ENCODE results near the gene DSCAM.
"Not testable (repeated sequence)": the region's sequence is repeated elsewhere in the genome, so short reads cannot be mapped to it uniquely, and the experiment has no call there.

The DSCAM gene, protein sequence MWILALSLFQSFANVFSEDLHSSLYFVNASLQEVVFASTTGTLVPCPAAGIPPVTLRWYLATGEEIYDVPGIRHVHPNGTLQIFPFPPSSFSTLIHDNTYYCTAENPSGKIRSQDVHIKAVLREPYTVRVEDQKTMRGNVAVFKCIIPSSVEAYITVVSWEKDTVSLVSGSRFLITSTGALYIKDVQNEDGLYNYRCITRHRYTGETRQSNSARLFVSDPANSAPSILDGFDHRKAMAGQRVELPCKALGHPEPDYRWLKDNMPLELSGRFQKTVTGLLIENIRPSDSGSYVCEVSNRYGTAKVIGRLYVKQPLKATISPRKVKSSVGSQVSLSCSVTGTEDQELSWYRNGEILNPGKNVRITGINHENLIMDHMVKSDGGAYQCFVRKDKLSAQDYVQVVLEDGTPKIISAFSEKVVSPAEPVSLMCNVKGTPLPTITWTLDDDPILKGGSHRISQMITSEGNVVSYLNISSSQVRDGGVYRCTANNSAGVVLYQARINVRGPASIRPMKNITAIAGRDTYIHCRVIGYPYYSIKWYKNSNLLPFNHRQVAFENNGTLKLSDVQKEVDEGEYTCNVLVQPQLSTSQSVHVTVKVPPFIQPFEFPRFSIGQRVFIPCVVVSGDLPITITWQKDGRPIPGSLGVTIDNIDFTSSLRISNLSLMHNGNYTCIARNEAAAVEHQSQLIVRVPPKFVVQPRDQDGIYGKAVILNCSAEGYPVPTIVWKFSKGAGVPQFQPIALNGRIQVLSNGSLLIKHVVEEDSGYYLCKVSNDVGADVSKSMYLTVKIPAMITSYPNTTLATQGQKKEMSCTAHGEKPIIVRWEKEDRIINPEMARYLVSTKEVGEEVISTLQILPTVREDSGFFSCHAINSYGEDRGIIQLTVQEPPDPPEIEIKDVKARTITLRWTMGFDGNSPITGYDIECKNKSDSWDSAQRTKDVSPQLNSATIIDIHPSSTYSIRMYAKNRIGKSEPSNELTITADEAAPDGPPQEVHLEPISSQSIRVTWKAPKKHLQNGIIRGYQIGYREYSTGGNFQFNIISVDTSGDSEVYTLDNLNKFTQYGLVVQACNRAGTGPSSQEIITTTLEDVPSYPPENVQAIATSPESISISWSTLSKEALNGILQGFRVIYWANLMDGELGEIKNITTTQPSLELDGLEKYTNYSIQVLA (N-terminal part only)

DNA sequence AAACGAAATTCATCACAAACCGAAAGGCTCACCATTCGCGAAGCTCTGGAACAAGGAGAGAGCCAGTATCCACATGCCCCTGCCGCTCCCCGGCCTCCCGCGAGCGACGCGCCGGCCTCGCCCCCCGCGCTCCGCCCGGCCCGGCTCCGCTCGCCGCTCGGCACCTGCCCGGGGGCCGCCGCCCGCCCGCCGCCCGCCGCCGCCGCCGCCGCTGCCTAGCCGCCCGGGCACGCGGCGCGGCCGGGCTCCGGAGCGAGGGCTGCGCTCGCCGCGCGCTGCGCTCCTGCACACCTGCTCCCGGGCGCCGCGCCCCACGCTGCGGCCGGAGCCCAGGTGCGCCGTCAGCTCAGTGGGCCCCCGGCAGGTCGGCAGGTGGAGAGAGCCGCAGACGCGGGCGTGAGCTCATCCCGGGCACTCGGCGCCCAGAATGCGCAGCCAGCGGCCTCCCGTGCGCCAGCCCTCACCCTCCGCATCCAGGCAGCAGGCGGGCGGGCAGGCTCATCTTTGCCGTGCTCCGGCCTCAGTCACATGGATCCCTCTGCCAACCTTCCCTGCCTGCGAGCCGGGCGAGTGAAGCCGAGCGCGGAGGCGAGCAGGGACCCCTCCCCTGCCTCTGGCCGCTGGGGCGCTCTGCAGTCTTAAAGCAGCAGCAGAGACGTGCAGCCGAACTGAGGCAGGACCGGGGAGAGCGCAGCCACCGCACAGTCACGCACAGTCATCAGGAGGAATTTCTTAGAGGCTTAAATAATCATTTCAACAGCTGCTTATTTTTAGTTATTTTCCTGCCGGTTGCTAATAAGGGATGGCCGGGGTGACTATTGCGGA is at the start of gene DSCAM:
TSS of gene DSCAM (minus strand) at position 572 of the 825 bp plus-strand sequence. CDS start at position 75, 497 bp downstream.
- DNase-seq: peak; percentile 71 to 86 (median 86)

DNA sequence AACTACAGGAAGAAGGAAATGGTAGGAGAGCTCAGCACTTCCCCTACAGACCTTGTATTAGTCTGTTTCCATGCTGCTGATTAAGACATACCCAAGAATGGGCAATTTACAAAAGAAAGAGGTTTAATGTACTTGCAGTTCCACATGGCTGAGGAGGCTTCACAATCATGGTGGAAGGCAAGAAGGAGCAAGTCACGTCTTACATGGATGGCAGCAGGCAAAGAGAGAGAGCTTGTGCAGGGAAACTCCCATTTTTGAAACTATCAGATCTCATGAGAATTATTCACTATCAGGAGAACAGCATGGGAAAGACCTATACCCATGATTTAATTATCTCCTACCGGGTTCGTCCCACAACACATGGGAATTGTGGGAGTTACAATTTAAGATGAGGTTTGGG is 48.7 kb upstream of the DSCAM start:
- DNase-seq: not testable (repeated sequence)

DNA sequence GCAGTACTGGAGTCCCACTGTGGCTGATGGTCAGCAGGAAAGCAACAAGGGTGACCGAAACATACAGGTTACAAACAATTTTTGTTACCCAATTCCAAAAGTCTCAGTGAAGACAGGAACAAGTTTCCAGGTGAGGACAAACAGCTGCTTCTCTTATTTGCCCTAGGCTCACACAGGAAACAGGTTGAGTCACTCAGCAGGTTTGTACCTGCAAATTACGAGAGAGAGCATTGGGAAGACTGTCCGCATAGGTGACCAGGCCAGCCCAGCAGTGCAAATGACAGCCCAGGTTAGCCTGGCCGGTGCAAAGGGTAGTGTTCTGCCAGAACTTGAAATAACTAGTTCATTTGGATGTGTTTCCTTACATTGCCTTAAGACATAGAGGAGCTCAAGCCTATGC is 40.0 kb upstream of the DSCAM start:
- peak in 2 of 3 experiments; percentile 21 to 35 for DNase-seq

DNA sequence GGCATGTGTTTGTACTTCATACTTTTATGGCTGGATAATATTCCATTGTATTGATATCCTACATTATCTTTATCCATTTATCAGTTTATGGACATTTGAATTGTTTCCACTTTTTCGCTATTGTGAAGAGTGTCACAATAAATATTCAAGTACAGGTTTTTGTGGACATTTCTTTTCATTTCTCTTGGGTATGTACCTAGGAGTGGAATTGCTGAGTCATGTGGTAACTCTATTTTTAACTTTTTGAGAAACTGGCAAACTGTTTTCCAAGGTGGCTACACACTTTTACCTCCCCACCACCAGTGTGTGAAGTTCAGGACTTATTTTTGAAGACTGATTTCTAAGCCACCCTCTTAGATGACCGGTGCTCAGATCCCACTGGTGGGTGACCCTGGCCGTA is 39.0 kb upstream of the DSCAM start:
- DNase-seq: no peak

DNA sequence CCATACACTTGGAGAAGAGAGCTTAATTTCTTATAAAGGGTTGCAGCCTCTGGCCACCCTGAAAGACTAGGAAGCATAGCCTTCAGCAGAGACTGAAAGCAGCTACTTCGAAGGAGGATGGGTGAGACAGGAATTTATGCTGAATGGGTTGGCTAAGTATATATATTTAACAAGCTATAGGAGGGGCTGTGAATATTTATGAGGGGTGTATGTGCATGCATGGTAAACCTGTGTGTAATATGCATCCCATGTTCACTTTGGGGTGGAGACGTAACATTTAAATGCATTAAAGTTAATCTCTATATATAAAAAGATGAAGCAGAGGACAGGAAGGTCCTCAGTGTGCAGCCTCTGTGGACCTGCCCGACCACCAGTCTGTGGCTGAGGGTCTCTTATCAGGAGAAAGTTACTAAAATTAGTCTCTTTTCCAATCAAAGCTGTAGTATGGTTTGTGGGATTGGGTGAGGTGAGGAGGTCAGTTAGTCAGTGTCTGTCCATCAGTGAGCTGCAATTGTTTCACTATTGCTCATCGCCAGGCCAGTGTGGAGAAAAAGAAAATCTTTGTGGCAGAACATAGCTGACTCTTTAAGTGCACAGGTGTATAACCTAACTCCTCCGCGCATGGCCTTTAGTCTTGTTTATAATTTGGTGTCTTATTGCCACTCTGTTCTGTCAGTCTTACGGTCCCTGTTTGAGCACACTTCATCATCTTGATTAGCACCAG is 35.4 kb upstream of the DSCAM start:
- no peak for DNase-seq

DNA sequence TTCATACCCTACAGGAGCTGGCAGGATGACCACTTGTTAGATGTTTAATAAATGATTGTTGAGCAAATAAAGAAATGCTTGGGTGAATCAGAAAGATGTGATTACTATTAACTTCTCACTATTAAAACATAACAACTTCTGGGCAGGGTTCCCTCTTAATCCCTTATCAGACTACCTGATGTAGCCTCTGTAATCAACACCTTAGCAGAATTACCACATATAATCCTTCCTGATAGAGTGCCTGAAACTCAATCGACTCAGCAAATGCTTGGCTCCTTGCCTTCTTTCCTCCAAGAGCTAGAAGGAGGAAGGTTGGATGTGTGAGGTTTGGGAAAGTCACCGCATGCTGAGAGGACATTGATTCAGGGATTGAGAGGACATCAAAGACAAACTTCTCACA is 34.8 kb upstream of the DSCAM start:
- peak in 1 of 3 experiments; percentile 7 for DNase-seq

DNA sequence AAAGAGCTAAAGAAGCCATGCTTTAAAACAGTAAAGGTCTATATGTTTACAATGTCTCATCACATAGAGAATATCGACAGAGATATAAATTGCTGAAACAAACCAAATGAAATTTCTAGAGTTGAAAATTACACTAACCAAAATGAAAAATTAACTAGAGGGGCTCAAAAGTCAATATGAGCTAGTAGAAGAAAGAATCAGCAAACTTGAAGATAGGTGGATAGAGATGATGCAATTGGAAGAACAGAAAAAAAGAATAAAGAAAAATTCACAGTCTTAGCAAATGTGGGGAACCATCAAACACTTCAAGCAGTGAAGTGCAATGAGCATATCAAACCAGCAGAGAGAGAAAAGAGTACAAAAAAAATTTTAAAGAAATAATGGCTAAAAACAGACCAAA is 24.1 kb upstream of the DSCAM start:
- DNase-seq: no peak

DNA sequence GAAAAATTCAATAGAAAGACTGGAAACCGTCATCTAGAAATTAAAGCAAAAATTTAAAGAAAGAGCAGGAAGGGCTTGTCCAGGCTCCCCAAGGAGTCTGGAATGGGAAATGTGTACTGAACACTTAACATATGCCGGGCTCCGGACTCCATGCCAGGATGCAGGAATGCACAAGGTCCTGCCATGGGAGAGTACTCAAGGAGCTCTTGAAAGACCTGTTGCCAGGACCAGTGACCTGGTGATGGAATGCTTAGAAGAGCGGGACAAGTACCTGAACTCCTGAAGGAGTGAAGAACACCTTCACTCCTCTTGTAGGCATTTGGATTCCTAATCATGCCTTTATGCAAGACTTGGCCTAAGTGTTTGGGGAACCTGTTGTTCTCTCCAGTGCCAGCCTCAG is 16.9 kb upstream of the DSCAM start:
- DNase-seq: no peak

DNA sequence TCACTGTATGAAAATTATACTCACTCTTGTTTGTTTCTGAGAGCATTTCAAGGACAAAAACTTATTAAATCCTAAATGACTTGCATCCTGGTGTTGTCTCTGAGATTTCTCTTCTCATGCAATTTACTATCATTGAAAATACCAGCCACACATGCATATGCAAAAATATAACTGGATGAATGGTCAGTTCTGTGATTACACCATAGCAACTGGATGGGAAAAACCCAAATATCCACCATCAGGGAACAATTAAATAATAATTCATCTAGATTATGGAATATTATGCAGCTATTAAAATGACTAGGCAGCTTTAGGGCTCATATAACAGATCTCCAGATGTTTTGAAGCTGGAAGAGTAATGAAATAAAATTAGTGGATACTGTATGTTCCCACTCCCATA is 11.6 kb upstream of the DSCAM start:
- no peak for DNase-seq

DNA sequence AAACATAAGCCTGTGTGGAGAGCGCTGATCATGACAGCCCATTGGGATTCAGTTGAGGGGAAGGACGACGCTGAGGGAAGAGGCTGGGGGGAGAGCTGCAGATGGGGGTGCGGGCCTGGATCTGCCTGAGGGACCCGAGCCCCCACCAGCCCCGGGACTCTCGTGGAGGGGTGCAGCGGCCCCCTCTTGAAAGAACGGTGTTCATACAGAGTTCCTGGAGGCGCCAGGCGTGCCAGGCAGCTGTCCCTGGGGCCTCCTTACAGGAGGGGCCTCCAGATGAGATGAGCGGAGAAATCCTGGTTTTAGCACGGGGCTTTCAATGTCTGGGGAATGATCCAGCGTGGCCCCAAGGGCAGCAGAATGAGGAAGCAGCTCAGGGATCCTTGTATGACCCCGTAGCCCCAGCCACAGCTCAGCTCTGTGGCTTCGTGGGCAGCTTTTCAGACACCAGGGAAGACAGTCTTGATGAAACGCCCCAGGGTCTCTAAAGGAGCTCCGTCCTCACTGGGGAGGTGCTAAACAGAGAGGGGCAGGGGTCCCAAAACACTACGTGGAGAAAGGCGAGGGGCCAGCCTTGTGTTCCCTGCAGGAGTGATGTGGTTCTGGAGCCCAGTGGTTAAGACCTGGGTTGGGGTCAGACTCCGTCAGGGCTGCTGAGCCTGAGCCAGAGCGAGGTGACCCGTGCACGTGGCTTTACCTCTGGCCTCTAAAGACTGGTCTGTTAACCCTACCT is 7.2 kb upstream of the DSCAM start:
- no peak for DNase-seq

DNA sequence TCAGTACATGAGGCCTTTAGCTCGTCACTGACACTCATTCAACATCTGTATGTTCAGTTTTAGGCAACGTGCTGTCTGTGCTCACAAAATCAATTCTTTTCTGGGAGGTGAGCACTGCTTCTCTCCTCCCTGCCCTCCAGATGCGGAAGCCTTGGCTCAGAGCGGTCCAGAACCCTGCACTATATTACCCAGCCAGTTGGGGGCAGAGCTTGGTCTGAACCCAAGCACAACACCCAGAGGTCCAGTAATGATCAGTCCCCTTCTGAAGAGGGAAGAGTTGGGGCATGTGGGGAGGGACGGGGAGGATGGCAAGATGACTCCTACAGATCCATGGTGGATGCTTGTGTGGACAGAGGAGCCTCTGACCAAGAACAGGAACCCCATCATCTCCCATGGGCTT is 5.6 kb upstream of the DSCAM start:
- DNase-seq: no peak

DNA sequence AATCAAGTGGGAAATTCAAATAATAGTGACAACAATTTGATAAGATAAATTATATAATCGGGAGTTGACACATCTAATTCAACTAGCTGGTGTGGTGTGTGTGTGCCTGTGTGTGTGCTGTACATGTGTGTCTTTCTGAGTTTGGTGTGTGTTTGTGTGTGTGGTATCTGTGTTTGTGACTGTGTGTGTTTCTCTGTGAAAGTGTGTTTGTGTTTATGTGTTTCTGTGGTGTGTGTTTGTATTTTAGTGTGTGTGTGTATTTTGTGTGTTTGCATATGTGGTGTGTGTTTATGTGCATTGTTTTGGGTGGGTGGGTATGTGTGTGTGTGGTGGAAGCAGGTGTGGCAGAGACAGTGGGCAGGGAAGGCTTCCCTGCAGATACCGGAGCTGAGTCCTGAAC is 4.8 kb upstream of the DSCAM start:
- DNase-seq: no peak

DNA sequence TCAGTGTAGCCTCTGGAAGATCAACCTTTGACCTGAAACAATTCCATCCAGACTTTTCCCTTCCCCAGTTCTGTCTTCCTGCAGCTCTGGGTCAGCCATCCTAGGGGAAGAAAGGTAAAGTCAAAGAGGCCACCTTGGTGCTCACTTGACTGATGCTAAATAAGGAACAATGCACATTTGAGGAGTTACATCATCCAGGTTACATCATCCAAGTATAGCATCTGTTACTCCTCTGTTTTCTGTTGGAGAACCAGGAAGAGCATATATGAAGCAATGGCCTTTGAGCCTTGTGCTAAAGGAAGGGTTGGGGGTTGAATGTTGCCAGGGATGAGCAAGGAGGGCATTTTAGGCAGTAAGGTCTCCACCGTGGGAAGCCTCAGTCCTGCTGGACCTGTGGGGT is 3.1 kb upstream of the DSCAM start:
- DNase-seq: no peak

DNA sequence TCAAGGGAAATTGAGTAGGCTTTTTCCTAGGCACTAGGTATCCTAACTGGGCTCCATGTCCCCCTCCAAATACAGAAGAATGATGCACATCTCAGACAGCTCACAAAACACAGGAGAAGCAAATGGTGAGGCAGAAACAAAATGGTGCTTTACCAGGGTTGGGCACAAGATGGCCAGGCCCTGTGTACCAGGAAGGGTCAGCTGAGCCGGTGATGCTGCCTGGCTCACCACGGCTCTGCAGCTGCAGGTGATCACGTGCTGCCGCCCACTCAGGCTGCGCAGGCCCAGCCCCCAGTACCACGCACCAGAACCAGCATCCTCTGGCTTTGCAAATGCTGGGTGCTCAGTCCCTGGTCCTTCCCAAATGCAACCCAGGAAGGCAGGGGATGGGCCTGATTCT is 993 bp upstream of the DSCAM start:
- DNase-seq: peak in 2 of 3 experiments; percentile 19 to 38

DNA sequence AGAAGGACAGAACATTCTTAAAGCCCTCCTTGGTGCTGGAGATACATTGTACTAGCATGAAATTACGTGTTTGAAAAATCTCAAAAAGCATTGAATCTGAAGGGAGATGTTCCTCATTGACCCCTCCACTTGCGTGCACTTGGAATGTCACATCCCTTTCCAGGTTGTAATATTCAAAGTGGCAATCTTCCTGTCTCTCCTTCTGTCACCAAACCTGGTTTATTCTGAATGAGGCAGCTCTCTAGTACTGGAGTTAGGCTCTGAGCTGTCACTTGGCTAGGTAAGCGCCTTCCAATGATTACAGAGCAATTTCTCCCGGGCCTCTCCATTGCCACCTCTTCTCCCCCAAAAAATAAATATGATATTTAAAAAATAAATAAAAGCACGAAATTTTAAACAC is 855 bp downstream of the DSCAM start:
- peak in 2 of 3 experiments; percentile 52 to 67 for DNase-seq

DNA sequence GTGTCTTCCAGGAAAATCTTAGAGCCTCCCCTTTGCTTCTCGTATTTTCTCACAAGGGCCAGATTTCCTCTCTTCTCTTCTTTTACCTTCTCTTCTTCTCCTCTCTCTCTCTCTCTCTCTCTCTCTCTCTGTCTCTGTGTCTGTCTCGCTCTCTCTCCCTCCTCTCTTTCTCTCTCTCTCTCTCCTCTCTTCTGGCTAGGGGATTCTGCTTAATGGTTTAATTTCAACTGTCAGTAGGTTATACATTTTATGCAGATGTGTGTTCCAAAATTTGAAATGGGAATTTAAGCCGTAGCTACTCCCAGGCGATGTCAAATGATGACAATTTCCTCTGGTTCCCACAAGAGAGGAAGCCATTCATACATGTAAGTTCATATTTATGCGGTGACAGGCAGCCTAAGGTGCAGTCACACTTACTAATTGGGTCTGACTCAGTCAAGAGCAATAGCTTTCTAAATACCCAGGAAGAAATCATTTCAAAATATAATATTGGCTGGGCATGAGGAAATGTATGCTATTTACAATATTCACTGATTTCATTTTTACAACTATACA is 1.4 kb downstream of the DSCAM start:
- peak in 1 of 3 experiments; percentile 55 for DNase-seq

DNA sequence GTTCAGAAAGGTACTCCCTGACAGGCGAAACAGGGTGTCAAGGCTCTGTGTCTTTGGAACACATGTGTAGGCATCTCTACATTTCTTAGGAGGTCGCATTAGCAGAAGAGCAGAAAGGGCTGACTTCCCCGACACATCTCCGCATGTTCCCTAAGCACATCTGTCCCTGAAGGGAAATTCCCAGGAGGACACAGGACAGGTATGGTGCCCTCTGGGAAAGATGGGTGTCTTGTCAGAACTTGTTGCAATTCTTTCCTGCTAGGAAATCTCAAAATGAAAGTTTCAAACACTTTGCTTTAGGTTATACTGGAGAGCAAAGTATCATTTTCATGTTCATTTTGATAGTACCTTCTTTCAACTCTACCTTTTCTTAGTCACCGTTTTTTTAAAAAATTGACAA is 2.0 kb downstream of the DSCAM start:
- DNase-seq: peak in 1 of 3 experiments; percentile 17

DNA sequence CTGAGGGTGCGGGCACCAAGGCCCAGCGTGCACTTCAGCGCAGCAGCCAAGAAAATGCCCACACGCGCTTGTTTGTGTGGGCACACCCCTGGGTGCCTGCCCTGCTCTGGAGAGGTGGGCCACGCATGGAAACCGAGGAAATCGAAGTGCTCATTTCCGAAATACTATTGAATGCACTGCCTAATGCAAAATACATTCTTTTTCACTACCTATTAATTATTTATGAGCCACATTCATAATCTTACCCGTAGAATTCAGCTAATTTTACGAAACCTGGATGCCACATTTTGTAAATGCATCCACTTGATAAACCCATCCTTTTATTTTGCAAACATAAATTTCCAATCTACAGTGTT is 4.8 kb downstream of the DSCAM start:
- DNase-seq: no peak

DNA sequence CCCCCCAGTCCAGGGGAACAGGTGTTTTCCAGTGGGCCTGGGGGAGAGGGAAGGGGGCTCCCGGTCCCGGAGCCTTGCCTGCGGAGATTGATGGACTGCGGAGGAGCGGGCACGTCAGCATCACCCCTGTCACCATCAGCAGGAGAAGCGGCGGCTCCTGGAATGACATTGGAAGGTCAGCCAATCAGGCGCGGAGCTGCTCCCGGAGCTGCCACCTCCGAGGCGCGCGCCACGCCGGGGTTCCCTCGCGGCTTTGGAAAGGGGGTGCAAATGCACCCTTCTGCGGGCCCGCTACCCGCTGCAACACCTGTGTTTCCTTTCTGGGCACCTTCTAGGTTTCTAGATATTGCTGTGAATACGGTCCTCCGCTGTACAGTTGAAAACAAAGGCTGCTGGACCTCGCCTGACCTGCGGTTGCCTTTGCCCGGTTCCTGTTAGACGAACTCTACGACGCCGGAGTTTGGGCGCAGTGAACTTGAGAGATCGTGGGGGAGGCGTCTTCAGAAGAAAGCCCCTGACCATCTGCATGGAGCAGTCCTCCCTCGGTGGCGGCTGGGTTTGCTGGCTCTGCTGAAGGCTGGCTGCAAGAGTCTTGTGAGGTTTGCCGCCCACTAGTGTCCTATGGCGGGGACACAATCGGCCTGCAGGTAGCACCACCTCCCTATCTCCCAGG is 5.3 kb downstream of the DSCAM start:
- peak; percentile 88 to 94 (median 90) for DNase-seq

Data from NCI-H1417 (cell line).